HG03039 (cell line): ENCODE results near the gene YARS1.

Experiments
- ATAC-seq: cut with Tn5 transposase; IDR thresholded peaks from one replicate; pipeline ENCODE4 v1.9.1; 2021; ENCODE audit warnings: mild to moderate bottlenecking, moderate library complexity; ENCODE audit not compliant: unreplicated experiment

The YARS1 gene

DNA sequence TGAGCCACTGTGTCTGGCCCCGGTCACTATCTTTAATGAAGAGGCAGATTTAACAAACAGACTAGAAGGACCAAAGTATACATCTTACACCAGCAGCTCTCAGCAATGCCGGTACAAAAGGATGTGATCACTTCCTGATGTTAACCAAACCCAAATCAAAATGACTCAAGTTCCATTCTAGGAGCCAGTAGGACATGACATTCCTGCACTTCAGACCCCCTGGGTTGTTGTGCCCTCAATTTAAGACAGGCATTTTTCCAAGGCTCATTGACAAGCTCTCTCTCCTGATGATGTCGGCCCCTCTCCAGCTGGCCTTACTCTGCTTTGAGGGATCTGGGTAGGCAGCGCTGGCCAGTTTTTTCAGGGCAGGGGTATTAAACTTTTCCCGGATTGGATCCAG, 35.1 kb downstream of the YARS1 start:
- no peak for ATAC-seq

DNA sequence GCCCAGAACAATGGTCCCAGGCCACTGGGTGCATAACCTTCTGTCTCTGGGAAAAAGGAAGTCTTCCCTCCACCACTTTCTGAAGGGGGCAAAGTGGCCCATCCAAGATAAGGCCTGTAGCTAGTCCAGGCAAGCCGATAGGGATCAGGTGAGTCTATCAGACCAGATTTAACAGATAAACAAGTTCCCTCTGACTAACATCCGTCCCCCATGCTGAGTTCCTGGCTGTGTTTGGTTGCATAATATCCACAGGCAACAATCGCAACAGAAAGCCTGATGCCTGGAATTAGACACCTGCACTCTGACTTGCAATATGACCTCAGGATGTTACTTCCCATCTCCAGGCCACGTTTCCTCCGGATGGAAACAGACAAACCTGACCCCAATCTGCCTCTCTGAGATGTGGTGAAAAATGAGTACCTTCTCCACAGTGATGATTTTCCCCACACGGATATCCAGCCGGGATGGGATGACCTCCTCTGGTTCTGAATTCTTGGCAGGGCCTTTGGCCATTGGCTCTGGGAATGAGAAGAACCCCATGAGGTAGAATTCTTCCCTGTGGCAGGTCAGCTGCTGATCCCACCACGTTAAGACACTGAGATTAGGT, 36.4 kb downstream of the YARS1 start:
- no peak for ATAC-seq

DNA sequence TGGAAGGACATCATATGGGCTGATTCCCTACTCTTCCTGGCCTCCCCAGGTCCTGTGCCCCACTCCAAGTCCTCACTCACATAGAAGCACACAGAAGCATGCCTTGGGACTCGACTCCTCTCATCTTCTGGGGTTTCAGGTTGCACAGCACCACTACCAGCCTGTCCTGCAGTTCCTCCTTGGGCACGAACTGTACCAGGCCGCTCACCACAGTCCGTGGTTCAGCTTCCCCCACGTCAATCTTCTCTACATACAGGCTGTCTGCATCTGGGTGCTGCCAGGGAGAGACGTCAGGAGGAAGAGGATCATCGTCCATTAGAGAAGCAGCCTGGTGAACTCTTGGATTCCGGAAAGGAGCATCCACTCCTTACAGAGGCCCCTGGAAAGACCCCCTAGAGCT, 37.2 kb downstream of the YARS1 start:
- no peak for ATAC-seq

DNA sequence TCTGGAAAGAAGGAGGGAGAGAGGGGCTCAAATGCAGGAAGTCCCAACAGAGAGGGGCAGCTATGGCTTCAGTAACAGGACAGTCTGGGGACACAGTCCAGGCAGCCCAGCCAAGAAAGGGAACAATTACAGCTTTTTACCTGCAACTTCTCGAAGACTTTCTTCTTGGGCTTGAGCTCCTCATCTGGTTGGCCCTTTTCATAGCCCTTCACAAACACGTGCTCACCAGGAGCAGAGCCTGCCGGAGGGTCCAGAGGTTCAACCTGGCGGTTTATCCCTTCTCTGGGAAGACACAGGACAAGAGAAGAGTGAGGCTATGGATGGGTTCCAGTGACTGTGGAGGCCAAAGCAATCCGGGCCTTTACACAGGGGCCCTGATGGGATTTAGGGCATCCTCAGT, 37.9 kb downstream of the YARS1 start:
- no peak for ATAC-seq

DNA sequence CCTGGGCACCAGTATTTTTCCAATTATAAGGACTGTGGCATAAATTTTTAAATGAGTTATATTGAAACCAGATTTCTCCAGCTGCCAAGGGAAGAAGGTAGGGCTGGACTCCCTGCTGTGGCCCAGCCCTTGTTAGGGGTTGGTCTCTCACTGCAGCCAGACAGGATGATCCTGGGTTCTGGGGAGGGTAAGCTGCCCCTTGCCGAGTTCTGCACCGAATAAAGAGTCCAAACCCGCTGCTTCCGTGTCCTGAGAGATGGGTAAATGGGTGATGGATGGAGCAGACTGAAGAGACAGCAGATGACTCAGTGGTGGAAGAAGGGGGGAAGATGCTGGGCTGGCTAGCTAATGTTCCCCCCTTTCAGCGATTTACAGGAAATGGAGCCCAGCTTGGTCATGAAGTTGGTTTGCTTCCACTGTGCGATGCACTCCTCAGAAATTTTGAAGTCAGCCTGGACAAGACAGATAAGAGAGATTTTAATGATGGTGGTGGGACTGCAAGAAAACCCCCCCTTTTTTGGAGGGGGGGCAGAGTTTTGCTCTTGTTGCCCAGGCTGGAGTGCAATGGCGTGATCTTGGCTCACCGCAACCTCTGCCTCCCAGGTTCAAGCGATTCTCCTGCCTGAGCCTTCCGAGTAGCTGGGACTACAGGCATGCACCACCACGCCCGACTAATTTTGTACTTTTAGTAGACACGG, 41.4 kb downstream of the YARS1 start:
- no peak for ATAC-seq

DNA sequence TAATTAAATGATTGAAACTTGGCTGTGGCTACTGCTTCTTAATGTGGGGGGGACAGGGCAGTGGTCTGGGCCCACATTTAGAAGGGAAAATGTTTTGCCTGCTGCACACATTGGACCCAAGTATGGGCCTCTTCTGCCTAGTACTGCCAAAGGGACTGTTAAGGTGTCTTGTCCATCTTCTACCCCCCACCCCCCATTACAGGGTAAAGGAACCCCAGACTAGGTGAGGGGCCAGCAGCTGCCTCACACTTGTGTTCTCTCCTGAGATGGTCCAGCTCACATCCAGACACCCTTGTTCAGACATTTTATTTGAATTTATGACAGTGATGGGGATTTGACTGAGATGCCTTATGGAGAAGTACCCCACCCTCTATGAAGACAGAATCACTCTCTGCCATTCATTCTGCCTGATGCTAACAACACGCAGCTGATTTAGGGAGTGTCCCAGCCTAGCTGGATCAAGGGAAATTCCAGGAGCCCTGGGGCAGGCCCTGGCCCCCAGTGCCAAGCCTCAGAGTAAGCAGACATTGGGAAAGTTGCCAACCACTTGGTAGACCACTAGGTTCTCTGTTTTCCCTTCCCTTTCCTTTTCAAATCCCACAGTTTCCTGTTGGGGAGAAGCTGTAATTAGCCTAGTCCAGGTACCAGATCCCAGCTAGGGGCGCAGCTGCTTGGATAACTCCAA, 42.1 kb downstream of the YARS1 start:
- ATAC-seq, result no peak

DNA sequence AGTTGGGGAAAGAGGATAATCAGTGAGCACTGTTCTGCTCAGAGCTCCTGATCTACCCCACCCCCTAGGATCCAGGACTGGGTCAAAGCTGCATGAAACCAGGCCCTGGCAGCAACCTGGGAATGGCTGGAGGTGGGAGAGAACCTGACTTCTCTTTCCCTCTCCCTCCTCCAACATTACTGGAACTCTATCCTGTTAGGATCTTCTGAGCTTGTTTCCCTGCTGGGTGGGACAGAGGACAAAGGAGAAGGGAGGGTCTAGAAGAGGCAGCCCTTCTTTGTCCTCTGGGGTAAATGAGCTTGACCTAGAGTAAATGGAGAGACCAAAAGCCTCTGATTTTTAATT, 42.7 kb downstream of the YARS1 start:
- no peak for ATAC-seq

DNA sequence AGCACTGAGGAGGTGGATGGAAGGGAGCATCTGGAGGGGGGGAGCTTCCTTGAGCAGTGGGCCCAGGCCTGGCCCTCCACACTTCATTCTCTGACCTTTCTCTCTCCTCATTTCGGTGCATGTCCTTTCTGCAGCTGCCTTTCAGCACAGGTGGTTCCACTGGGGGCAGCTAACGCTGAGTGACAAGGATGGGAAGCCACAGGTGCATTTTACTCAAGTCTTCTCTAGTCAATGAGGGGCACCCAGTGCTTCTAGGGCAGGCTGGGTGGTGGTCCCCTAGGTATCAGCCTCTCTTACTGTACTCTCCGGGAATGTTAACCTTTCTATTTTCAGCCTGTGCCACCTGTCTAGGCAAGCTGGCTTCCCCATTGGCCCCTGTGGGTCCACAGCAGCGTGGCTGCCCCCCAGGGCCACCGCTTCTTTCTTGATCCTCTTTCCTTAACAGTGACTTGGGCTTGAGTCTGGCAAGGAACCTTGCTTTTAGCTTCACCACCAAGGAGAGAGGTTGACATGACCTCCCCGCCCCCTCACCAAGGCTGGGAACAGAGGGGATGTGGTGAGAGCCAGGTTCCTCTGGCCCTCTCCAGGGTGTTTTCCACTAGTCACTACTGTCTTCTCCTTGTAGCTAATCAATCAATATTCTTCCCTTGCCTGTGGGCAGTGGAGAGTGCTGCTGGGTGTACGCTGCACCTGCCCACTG, 43.2 kb downstream of the YARS1 start:
- ATAC-seq, result no peak

DNA sequence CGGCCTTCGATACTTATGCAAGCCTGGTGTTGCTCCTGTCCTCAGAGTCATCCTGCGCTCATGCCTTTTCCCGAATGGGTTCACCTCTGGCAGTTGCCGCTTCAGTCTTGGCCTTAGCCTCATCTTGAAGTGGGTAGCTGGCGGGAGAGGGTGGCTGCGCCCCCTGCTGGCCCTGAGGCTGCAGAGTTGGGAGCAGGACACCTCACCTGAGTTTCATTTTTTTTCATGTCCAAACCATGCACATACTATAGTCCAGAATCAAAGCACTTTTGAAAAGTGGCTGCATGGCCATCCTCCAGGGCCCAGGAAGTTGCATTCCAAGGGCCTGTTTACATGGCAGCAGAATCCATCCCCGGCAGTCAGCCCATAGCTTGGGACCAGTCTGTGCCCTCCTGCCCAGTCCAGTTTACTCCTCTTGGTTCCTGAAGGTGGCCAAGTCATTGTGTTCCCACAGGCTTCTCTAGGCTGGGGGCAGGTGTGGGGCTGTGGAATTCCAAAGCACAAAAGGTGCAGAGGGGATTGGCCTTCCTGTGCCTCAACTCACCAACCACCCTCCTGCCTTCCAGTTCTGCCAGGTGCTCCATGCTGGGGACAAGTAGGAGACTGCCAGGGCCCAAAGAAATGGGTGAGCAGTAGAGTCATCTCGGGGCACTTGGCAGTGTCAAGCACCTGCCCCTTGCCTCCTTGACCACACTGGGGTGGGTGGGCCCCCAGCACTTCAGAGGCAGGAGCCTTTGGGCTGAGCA, 44.0 kb downstream of the YARS1 start:
- no peak for ATAC-seq

DNA sequence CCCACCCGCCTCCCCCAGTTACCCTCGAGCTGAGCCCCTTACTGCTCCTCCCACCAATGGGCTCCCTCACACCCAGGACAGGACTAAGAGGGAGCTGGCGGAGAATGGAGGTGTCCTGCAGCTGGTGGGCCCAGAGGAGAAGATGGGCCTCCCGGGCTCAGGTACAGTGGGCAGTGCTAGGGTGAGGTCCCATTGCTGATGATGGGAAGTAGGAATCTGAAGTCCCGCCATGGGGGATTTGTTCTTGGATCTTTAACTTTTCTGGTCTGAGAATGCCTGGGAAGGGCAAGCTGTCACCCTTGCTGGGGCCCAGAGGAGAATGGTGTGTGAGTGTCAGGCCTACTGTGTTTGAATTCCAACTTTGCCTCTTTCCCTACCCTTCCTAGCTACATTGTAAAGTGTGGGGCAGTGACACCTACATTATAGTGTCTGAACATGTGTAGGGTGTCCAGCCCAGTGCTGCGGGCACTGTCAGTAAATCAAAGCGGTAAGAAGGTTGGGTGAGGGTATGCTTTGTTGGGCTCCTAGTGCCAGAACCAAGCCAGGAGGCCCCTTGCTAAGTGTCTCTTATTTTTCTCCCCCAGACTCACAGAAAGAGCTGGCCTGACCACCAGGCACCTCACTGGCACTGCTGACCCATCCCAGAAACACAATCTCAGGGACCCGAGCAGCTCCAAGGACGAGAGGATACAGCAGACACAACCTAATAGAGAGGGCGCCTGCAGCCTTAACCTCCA, 44.7 kb downstream of the YARS1 start:
- ATAC-seq, result no peak

DNA sequence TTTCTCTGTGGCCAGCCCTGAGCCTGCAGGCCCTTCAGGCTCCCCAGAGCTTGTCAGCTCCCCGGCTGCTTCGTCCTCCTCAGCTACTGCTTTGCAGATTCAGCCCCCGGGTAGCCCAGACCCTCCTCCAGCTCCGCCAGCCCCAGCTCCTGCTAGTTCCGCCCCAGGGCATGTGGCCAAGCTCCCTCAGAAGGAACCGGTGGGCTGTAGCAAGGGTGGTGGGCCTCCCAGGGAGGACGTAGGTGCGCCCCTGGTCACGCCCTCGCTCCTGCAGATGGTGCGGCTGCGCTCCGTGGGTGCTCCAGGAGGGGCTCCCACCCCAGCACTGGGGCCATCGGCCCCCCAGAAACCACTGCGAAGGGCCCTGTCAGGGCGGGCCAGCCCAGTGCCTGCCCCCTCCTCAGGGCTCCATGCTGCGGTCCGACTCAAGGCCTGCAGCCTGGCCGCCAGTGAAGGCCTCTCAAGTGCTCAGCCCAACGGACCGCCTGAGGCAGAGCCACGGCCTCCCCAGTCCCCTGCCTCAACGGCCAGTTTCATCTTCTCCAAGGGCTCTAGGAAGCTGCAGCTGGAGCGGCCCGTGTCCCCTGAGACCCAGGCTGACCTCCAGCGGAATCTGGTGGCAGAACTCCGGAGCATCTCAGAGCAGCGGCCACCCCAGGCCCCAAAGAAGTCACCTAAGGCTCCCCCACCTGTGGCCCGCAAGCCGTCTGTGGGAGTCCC, 45.4 kb downstream of the YARS1 start:
- no peak for ATAC-seq

DNA sequence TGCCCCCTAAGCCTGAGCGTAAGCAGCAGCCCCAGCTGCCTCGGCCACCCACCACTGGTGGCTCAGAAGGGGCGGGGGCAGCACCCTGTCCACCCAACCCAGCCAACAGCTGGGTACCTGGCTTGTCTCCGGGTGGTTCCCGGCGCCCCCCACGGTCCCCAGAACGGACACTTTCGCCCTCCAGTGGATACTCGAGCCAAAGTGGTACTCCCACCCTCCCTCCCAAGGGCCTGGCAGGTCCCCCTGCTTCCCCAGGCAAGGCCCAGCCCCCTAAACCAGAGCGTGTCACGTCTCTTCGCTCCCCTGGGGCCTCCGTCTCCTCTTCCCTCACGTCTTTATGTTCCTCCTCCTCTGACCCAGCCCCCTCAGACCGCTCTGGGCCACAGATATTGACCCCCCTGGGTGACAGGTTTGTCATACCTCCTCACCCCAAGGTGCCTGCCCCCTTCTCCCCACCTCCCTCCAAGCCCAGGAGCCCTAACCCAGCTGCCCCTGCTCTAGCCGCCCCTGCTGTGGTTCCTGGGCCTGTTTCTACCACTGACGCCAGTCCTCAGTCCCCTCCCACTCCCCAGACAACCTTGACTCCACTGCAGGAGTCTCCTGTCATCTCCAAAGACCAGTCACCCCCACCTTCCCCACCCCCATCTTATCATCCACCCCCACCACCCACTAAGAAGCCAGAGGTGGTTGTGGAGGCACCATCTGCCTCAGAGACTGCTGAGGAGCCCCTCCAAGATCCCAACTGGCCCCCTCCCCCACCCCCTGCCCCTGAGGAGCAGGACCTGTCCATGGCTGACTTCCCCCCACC, 46.2 kb downstream of the YARS1 start:
- no peak for ATAC-seq

DNA sequence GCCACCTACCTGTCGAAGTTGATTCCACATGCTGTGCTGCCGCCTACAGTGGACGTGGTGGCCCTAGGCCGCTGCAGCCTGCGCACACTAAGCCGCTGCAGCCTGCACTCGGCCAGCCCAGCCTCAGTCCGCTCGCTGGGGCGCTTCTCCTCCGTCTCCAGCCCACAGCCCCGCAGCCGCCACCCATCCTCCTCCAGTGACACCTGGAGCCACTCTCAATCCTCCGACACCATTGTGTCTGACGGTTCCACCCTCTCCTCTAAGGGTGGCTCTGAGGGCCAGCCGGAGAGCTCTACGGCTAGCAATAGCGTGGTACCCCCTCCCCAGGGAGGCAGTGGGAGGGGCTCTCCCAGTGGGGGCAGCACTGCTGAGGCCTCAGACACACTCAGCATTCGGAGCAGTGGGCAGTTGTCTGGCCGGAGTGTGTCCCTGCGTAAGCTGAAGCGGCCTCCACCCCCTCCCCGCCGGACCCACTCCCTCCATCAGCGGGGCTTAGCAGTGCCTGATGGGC, 46.9 kb downstream of the YARS1 start:
- ATAC-seq, result no peak

DNA sequence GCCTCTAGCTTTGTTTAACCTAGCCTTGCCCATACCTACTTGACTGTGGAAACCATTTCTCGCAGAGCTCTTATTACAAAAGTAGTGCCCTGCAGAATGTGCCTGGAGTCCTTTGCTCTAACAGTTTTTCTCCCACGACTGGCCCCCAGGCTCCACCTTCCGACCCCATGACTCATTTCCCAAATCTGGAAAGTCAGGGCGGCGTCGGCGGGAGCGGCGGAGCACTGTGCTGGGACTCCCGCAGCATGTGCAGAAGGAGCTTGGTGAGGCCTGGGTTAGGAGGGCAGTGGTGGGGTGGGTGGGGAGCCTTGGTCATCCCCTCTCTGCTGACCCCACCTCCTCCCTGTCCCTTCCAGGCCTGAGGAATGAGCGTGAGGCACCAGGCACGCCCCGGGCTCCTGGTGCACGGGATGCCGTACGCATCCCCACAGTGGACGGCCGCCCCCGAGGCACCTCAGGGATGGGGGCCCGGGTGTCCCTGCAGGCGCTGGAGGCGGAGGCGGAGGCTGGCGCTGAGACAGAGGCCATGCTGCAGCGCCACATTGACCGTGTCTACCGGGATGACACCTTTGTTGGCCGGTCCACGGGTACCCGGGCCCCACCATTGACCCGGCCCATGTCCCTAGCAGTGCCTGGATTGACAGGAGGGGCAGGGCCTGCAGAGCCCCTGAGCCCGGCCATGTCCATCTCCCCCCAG, 47.5 kb downstream of the YARS1 start:
- no peak for ATAC-seq

DNA sequence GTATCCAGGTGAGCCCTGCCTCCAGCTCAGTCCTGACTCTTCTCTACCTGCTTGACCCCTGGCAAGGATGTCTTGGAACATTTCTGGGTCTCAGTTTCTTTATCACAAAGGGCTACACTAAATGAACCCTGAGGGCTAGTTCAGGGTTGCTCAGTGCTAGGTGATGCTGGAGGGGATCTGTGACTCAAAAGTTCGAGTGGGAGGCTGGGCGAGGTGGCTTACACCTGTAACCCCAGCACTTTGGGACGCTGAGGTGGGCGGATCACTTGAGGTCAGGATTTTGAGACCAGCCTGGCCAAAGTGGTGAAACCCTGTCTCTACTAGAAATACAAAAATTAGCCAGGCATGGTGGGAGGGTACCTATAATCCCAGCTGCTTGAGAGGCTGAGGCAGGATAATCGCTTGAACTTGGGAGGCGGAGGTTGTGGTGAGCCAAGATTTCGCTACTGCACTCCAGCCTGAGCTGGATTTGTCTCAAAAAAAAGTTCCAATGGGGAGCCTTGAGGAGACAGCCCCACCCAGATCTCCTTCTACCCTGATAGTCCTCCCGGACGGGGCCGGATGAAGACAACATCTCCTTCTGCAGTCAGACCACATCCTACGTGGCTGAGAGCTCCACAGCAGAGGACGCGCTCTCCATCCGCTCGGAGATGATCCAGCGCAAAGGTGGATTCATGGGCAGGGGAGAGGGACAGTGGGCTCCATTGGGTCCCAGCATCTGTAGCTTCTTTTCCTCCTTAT, 48.9 kb downstream of the YARS1 start:
- ATAC-seq, result no peak

DNA sequence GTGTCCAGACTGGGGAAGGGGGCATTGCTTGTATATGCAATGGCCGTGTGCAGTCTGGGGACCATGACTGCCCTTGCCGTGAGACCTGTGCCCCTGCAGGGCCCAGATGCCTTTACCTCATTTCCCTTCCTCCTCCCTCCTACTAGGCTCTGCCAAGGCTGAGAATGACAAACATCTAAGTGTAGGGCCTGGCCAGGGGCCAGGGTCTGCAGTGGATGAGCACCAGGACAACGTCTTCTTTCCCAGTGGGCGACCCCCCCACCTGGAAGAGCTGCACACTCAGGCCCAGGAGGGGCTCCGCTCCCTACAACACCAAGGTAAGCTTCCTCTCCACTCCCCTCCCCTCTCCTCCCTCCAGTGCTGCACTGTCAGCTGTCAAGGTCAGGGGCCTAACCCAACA, 49.5 kb downstream of the YARS1 start:
- no peak for ATAC-seq

DNA sequence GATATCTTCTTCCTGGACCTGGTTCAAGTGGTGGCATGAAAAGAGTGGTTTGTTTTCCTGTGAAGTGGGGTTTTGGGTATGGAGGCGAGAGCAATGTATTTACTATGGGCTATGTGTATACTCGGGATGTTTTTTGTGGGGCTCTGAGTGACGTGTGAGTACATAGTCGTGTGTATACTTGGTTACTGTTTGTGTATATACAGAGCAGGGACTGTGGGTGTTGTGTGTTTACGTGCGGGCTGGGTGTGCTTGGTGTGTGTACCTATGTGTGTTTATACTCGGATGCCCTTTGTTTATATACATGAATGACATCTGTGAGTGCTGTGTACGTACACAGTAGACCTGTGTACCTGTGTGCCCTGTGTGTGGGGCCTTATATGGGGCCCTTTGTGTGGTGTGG, 50.0 kb downstream of the YARS1 start:
- ATAC-seq, result no peak
